DLD1 (cell line): ENCODE data around the gene THOP1.

Experiments
- in situ Hi-C: cut with HindIII; loops from 2 replicates; pipeline ENCODE4 v1.10.0; 2017; ENCODE audit warnings: low sequenced_read_pairs

The THOP1 gene

DNA sequence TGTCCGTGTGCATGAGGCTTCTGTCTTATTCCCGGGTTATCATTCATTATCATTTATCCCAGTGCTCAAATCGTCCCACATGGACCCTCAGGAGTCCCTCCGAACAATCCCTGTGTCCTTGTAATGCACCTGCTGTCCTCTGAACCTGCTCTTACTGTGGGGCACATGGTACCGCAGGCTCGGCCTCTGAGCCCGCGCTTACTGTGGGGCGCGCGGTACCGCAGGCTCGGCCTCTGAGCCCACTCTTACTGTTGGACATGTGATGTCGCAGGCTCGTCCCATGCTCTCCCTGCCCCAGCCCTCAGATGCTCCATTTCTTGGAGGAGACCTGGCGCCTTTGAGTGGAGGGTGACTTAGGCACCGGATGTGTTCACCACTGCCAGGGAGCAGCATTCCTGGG lies 17.5 kb downstream of the THOP1 start:
- in situ Hi-C loops: no loop called here

DNA sequence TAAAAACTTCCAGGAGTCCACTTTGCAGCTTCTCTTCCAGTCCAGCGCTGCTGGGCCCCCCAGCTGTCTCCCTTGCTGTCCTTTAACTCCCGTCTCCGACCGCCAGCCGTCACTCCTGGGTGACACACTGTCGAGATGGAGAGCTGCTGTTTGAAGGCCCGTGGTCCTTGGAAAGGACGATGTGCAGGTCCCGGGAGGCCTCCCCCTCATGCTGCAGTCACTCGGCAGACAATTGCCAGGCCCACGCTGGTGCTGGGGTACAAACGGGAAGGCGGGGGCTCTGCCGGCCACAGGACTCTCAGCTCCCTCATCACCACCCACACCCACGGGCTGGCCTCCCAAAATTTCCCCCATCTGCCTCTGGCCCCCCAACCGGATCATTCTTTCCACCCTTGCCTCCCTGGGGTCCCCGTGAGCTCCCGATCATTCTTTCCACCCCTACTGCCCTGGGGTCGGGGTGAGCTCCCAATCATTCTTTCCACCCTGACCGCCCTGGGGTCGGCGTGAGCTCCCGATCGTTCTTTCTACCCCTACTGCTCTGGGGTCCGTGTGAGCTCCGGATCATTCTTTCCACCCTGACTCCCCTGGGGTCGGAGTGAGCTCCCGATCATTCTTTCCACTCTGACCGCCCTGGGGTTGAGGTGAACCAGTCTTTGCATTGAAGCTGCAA lies 18.3 kb downstream of the THOP1 start:
- in situ Hi-C loops: no loop called here

DNA sequence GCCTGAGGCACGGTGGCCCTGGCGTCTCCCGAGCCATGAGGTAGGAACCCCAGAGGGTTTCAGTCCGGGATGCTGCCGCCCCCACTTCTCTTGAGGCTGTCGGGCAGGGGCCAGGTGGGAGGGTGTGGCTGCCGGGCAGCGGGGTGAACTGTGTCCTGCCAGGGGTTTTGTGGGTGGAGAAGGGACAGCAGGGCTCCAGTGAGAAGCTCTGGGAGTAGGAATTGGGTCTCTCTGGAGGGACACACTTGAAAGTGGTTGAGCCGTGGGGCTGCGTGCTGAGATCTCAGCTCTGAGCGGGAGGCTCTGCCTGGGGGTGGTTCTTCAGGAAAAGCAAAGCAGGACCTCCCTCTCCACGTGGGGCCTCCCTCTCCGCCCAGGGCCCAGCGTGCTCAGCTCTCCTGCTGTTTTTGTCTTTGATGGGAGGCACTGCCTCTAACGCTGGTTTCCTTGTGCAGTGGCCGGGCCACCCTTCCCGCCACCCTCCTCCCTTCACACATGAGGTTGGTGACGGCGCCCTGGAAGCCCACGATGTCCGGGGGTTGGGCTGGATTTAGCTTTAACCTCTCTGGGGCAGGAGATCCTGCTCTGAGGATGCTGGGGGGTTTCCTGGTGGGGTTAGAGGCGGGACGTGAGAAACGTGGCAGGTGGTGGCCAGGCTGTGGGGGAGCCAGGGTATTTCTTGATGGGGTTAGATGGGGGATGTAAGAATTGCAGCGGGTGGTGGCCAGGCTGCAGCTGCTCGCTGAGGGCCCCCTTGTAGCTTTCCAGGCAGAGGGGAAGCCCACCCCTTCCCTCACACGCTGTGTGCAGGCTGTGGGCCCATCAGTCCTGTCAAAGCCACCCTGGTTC lies 19.1 kb downstream of the THOP1 start:
- in situ Hi-C loops: no loop called here

DNA sequence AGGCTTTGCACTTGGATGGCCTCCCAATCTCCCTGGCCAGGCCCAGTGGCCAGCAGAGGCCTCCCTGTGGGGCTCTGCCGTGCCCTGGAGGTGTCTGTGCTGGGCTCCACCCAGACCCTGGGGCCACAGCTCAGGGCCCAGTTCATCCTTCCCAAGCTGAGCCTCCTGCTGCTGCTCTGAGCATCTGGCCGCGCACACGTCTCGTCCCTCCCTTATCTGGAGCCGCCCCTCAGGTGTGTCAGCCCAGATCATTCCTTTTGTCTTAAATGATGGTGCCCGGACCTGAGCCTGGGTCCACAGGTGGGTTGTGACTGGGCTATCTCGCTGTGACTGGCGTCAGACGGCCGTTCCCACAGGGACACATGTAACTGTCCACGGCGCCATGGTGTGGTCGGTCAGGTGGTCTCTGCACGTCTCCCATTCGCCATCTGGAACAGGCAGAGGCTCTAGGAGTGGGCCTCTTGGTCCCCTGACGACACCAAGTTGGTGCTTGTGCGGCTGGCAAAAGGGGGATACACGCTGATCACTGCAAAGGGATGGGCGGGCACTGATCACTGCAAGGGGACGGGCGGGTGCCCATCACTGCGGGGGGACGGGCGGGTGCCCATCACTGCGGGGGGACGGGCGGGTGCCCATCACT lies 20.1 kb downstream of the THOP1 start:
- in situ Hi-C loops: no loop called here

DNA sequence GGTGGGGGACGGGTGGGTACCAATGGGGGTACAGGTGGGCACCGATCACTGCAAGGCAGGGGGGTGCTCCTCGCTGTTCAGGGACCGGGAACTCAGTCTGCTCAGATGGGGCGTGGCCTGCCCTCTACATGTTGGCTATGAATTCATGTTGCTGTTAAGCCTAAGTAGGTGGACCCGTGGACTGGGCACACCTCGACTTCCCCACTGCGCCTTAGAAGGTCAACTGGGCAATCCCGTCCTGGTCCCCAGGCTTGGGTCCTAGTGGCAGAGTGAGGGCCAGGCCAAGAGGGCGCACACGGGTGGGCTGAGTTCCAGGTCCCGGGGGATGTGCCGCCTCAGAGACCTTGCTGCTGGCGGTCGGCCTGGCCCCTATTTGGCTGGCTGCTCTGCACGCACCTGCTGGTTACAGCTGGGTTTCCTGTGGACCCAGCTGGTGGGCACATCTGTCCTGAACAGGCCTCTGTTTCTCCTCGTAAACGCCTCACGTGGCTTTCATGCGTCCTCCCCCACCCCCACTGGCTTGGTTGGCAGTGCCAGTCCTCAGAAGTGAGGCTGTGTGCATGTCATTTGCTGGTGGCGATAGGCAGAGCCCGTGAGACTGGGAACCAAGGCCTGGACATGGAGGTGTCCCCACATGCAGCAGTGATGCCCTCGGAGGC lies 20.8 kb downstream of the THOP1 start:
- in situ Hi-C loops: no loop called here

DNA sequence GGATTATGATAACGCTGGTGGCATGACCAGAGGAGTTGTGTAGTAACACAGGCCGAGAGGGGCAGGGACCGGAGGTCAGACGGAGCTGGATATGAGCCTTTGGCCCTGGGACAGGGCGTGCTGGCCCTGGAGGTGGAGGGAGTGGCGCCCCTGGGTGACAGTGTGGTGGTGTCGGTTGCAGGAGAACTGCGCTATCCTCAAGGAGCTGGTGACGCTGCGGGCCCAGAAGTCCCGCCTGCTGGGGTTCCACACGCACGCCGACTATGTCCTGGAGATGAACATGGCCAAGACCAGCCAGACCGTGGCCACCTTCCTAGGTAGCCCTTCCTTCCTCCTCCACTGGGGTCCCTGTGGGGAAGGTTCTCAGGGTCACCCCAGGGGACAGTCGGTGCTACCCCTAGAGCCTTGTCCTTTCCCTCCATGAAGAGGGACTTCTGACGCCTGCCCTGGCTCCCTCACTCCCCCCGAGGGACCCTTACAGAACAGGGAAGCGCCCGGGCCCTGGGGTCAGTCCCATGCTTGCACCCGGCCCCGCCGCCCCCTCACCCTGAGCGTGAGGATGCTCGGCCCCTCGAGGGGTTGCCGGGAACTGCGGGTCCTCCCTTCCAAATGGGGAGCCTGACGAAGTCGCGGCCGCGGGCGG lies 21.6 kb downstream of the THOP1 start:
- in situ Hi-C loops: no loop called here

DNA sequence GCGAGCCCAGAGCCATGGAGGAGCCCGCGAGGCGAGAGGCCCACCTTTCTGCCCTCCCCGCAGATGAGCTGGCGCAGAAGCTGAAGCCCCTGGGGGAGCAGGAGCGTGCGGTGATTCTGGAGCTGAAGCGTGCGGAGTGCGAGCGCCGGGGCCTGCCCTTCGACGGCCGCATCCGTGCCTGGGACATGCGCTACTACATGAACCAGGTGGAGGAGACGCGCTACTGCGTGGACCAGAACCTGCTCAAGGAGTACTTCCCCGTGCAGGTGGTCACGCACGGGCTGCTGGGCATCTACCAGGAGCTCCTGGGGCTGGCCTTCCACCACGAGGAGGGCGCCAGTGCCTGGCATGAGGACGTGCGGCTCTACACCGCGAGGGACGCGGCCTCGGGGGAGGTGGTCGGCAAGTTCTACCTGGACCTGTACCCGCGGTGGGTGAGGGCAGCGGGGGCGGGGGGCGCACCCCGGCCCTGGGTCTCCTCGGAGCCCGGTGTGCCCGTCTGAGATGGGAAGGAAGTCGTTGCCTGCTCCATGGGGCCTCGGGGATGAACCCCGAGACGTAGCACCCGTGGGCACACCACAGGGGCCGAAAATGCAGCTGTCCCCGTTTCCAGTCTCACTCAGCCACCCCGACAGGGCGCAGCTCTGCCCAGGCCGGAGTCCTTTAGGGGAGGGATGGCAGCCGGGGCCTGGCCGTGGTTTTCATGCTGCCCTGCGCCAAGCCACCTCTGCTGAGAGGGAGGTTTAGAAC lies 22.3 kb downstream of the THOP1 start:
- in situ Hi-C loops: no loop called here

DNA sequence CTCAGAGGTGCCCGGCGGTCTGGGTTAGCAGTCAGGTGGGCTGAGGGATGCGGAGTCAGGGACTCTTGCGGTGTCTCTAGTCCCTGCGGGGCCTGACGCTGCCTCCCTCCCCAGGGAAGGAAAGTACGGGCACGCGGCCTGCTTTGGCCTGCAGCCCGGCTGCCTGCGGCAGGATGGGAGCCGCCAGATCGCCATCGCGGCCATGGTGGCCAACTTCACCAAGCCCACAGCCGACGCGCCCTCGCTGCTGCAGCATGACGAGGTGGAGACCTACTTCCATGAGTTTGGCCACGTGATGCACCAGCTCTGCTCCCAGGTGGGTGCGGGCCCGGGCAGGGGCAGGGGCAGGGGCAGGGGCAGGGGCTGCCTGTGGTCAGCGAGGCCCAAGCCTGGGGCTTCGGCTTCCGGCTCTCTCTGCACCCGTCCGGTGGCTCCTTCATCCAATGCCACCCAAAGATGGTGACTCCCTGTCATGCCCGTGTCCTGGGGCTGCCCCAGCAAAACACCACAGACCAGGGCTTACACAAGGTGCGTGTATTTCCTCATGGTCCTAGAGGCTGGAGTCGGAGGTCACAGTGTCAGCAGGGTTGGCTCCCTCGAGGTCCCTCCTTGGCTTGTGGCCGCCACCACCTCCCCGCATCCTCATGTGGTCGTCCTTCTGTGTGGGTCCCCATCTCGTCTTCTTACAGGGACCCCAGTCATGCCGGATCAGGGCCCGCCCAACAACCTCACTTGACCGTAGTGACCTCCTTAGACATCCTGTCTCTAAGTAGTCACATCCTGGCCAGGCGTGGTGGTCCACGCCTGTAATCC lies 23.0 kb downstream of the THOP1 start:
- in situ Hi-C loops: no loop called here

DNA sequence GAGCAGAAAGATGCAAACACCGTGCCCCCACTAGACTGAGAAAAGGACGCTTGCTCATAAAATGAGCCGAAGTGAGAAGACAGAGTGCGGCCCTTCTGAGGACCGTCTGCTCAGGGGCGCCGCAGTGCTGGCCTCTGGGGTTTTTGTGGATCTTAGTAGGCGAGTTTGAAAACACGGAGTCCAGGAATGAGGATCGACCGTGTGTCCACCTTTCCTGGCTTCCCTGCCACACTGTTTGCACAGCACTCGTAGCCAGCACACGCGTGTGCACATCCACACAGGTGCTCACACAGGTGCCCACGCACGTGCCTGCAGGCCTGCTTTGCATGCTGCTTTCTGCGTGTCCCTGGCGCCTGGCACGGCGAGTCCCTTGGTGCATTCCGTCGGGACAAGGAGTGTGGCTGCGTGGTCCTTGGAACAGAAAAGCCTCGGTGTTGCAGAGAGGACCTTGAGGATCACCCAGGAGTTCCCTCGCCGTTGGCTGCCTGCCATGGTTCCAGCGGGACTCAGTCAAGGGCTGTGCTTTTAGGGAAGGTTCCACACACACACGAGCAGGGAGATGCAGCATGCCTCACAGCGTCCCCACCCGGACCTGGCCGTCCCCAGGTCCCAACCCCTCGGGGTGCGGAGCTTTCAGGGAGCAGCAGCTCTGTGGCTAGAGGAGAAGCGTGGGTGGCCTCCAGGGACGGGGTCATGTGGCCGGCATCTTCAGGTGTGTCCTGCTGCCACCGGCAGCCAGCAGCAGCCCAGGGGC lies 24.3 kb downstream of the THOP1 start:
- in situ Hi-C loops: no loop called here

DNA sequence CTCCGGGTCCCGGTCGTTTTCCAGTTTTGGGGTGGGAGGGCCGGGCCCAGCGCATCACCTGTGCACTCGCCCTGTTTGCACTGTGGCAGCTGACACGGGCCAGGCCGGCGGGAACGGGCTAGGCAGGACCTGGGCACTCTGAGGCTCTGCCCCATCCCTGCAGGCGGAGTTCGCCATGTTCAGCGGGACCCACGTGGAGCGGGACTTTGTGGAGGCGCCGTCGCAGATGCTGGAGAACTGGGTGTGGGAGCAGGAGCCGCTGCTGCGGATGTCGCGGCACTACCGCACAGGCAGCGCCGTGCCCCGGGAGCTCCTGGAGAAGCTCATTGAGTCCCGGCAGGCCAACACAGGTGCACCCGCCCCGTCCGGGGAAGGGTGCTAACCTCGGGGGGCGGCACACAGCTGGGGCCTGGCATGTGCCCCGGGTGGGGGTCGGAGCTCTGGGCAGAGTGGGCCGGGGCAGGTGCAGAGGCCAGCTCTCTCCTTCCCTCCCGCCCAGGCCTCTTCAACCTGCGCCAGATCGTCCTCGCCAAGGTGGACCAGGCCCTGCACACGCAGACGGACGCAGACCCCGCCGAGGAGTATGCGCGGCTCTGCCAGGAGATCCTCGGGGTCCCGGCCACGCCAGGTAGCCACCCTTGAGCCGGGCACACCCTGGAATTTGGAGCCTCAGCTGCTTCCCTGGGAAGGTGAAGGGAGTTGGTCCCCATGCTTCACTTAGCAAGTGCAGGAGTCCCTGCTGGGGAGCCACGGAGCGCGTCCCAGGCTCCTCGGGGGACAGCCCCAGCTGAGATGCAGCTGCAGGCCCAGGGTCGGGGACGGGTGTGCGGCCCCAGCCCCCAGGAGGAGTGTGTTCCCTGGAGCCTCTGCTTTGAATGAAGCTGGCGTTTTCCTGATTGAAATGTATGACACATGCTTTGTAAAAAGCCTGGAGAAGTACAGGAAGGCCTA lies 25.1 kb downstream of the THOP1 start:
- in situ Hi-C loops: no loop called here

DNA sequence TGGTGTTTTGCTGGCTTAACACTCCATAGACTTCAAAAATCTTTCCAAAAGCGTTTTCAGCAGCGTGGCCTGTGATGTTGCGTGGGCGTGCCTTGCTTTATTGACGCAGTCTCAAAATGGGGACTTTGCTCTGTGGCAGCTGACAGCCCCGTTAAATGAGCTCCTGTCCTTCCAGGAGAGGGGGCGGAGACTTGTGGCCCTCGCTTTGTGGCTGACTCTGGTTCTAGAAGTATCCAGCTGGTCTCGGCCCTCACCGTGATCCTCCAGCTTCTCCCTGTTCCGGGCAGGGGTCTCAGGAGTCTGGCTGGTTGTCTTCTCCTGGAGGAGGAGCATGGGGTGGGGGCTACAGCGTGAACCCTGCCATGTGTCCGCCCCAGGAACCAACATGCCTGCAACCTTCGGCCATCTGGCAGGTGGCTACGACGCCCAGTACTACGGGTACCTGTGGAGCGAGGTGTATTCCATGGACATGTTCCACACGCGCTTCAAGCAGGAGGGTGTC lies 26.0 kb downstream of the THOP1 start:
- in situ Hi-C loops: no loop called here

DNA sequence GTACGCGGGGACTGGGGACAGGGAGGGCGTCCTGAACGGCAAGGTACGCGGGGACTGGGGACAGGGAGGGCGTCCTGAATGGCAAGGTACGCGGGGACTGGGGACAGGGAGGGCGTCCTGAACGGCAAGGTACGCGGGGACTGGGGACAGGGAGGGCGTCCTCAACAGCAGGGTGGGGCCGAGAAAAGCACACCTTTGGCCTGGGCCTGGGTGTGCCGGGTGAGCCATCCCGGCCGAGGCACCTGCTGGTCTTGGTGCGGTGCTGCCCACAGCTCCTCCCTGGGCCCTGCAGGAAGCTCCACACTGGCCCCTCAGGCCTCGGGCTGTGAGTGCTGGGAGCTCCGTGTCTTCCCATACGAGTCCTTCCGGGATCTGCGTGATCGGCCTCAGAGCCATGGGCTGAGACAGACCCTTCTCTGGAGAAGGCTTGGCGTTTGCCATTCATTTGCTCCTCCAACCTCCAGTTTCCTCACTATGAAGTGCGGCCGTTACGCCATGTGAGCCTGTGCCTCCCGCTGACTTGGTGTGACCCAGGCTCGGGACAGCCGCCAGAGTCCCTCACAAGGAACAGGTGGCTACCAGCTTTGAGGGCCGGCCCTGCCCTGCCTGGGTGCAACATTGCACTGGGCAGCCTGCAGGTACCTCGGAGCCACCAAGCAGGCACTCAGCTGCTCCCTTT lies 26.6 kb downstream of the THOP1 start:
- in situ Hi-C loops: no loop called here

DNA sequence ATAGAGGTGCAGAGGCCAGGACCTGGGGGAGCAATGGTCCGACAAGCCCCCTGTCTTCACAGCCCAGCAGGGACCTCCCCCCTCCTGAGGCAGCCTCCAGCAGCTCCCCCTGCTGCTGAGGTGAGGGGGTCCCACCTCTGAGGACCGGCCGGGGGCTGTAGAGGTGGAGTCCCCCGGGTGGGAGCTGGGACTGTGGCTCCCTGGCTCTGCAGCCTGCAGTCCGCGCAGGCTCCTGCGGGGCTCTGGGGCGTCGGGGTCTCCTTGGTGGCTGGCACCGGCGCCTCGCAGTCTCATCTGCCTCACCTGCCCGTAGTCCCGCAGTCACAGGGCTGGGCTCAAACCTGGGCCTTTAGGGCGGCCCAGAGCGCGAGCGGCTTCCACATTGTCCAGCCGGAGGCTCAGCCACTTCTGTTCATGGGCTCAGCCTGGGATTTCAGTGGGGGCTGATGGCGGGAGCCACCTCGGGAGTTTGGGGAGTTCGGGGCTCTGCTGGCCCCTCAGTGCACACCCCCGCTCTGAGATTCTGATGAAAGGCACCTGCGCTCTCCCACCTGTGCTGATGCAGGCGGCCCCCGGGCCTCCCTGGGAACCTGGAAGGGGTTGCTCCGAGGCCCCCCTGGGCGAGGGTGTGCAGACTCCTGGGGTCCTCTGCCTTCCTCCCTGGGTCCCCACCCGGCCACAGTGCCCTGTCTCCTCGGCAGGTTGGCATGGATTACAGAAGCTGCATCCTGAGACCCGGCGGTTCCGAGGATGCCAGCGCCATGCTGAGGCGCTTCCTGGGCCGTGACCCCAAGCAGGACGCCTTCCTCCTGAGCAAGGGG lies 27.3 kb downstream of the THOP1 start:
- in situ Hi-C loops: no loop called here

DNA sequence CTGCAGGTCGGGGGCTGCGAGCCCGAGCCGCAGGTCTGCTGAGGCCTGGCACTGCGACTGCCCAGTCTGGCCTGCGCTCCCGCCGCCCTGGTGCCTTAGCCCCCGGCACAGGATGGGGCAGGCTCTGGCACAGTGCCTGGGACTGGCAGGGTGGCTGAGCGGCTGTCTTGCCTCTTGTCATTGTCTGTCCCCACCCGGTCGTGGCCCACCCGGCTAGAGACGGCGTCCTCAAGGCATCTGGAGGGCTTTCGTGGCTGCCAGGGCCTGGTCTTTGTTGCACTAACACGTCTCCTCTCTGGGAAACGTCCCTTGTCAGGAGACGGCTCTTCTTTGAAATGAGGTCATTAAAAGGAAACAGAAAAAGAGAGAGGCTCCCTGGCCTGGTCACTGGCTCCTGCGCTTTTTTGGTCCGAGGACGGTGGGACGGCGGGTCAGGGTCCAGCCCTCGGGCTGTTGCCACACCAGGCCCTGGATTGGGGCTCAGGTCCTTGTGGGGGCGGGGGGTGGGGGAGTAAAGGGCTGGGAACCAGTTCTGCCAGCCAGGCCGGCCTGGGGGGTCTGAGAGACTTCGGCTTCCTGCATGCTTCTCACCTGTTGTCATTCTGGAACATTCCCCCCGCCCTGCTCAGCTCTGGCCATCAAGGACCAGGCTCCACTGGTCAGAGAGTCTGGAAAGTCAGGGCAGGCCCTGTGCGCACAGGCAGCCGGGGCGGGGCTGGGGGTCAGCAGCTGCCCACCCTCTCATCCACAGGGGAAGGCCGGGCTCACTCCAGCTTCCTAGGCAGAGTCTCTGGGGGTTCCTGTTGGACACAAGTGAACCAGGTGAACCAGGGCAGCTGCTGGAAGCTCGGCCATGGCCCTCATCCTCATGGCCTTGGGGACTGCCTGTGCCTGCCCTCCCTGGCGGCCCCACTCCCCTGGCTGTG lies 28.2 kb downstream of the THOP1 start:
- in situ Hi-C loops: no loop called here

DNA sequence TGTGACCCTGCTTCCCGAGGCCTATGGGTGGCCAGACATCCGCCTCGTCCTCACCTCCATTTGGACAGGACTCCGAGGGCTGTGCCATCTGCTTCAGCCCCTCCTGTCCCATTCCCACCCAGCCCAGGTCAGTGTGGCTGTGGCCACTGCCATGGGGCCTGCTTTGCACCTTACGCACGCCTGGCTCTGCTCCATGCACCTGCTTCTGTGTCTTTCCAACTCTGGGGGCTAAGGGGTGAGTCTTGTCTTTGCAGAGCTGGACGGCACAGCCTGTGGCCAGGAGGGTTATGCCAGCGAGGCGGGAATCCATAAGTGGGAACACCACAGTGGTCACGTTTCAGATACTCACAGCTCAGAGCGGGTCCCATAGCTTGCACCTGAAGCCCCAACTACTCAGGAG lies 29.1 kb downstream of the THOP1 start:
- in situ Hi-C loops: no loop called here
